B cell (primary cell): Measurements from ENCODE around the gene CYYR1.

ENCODE experiments used
- EZH2 ChIP-seq: IDR thresholded peaks from 2 replicates; pipeline ENCODE4 v1.6.1; 2012; ENCODE audit warnings: borderline replicate concordance, low read depth, mild to moderate bottlenecking, moderate library complexity, low read length; ENCODE audit not compliant: insufficient read depth, poor library complexity, severe bottlenecking
- TF ChIP-seq, protein P1 (sequence below): fragments of 200-600 bp; IDR thresholded peaks from one replicate; pipeline ENCODE4 v1.8.0; 2022; ENCODE audit warnings: antibody characterized with exemption, mild to moderate bottlenecking

DNA sequence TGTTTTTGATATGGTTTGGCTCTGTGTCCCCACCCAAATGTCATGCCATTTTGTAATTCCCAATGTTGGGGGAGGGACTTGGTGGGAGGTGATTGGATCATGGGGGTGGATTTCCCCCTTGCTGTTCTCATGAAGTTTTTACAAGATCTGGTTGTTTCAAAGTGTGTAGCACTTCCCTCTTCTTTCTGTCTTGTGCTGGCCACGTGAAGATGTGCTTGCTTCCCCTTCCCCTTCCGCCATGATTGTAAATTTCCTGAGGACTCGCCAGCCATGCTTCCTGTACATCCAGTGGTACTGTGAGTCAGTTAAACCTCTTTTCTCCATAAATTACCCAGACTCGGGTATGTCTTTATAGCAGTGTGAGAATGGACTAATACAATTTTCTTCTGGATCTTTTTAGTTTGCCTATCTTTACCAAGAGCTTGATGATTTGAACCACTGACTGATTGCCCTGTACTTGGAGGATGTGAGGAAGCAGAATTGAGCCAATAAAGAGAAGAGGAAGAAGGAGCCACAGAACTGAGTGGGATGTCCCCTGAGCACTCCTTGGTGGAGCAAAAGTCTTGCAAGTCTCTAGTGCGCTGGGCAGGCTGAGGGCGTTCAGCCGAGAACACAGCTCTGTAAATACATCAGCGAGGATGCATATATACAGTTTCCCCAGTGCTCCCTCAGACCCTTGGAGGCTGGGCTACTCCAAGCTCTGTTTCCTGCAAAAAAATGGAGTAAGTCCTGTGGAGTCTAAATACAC, 102.6 kb downstream of the CYYR1 start:
- TF ChIP-seq, protein P1, sequence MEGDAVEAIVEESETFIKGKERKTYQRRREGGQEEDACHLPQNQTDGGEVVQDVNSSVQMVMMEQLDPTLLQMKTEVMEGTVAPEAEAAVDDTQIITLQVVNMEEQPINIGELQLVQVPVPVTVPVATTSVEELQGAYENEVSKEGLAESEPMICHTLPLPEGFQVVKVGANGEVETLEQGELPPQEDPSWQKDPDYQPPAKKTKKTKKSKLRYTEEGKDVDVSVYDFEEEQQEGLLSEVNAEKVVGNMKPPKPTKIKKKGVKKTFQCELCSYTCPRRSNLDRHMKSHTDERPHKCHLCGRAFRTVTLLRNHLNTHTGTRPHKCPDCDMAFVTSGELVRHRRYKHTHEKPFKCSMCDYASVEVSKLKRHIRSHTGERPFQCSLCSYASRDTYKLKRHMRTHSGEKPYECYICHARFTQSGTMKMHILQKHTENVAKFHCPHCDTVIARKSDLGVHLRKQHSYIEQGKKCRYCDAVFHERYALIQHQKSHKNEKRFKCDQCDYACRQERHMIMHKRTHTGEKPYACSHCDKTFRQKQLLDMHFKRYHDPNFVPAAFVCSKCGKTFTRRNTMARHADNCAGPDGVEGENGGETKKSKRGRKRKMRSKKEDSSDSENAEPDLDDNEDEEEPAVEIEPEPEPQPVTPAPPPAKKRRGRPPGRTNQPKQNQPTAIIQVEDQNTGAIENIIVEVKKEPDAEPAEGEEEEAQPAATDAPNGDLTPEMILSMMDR: no peak
- no peak for TF ChIP-seq EZH2
